HG03342 (cell line): ENCODE measurements around the gene TMEM161A.

Experiments used
- ATAC-seq: cut with Tn5 transposase; IDR thresholded peaks from one replicate; pipeline ENCODE4 v1.9.1; 2021; ENCODE audit warnings: mild to moderate bottlenecking, moderate library complexity; ENCODE audit not compliant: unreplicated experiment

TMEM161A gene

DNA sequence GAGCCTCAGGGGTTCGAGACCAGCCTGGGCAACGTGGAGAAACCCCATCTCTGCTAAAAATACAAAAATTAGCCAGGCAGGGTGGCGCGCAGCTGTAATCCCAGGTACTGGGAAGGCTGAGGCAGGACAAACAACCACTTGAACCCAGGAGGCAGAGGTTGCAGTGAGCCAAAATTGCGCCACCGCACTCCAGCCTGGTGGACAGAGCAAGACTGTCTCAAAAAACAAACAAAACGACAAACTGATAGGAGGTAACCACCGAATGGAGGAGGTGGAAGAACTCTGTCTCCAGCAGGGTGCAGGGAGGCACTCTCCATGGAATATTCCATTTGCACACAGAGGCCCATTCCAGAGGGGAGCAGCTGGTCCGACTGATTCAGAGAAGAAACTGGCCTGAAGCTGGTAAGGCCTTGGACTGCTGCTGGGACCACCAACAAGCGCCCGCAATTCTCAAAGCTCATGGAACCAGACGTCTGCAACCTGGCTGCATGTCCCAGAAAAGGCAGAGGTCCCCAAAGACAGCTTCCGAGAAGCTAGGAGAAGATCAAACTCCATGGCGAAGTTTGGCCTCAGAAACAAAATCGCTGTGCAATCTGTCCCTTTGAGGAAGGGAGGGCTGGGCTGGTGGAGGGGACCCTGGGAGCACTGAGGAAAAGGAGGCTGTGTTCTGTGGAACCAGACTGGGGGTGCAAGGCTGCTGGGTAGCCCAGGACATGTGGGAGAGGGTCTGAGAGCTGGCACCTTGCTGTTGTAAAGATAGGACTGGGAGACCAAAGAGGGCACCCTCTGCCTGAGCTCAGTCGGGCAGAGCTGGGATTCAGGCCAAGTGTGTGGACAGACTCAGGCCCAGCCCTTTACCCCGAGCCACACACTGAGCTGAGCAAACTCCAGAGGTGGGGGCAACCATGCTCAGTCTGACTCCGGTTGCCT is 39.3 kb downstream of the TMEM161A start:
- ATAC-seq, result no peak

GRCh38 chr19:19098084-19098702 is 40.1 kb downstream of the TMEM161A start:
- ATAC-seq, result no peak

DNA sequence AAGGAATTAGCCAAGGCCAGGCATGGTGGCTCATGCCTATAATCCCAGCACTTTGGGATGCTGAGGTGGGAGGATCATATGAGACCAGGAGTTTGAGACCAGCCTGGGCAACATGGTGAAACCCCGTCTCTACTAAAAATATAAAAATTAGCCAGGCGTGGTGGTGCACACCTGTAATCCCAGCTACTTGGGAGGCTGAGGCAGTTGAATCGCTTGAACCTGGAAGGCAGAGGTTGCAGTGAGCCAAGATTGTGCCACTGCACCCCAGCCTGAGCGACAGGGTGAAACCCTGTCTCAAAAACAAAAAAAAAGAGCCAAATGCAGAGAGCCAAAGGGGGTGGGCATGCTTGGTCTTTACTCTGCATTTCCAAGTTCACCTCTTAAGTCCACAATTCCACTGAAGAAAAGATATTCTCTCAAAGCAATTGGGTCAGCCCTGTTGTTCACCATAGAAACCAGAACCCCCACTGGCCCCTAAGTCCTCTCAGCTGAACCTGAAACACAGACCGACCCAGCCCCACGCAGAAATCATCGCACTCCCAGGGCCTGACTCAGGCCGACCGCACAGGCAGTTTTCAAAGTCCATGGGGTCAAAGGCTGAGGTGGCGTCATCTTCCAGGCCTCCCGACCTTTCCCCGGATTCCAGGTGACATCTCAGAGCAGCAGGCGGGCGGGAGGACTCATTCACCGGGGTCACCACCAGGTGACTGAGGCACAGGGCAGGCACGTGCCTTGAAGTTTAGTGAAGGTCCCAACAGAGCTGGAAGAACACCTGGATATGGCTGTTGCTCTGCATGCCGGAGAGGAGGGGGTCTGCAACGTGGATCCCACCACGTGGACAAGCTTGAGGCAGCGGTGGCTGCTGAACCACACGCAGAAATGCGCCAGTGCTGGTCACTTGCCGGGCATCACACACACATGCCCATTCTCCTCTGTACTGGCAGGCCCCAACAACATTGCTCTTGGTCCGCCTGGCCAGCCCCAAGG is 41.3 kb downstream of the TMEM161A start:
- no peak for ATAC-seq

- ATAC-seq, result no peak
Measured at GRCh38 chr19:19095691-19096090, 42.6 kb downstream of the TMEM161A start.

GRCh38 chr19:19094513-19094912 is 43.8 kb downstream of the TMEM161A start:
- no peak for ATAC-seq

- no peak for ATAC-seq
Measured at GRCh38 chr19:19087676-19088075, 50.6 kb downstream of the TMEM161A start.

- no peak for ATAC-seq
Measured at GRCh38 chr19:19083413-19084178, 54.7 kb downstream of the TMEM161A start.

DNA sequence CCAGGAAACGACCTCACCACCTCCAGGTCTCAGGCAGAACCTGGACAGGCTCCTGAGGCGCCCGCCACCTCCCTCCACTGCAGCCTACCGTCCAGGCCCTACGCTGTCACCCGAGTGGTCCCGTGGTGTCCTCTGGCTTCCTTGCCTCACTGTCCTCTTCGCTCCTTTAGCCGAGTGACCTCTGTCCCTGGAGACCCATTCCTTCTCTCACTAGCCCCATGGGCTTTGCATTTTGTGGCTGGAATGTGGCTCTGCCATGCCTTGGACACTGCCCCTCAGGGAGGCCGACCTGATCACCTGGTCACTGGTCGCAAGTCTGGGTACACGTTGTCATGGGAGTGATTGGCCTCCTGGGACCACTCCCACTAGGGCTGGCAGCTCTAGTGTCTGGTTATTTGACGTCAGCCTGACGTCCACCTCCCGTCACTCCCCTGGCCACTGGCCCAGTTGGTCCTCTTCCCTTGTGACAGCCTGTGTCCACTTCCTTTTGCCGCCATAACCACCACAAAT is 56.6 kb downstream of the TMEM161A start:
- no peak for ATAC-seq

DNA sequence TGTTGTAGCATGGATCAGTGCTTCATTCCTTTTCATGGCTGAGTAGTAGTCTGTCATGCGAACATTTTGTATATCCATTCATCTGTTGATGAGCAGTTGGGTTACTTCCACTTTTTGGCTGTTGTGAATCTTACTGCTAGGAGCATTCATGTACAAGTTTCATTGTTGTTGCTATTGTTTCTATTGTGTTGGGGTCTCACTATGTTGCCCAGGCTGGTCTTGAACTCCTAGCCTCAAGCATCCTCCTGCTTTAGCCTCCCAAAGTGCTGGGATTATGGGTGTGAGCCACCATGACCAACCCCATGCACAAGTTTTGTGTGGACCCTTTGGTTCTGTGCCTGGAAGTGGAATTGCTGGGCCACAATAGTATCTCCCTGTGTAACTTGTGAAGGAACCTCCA is 58.7 kb downstream of the TMEM161A start:
- ATAC-seq, result no peak

DNA sequence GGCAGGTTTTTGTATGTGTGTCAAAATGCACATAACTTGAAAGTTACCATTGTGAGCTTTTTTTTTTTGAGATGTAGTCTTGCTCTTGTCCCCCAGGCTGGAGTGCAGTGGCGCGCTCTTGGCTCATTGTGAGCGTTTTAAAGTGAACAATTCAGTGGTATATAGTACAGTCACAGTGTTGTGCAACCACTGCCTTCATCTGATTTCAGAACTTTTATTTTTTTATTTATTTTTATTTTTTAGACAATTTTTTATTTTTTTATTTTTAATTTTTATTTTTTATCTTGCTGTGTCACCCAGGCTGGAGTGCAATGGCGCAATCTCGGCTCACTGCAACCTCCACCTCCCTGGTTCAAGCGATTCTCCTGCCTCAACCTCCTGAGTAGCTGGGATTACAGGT is 59.5 kb downstream of the TMEM161A start:
- no peak for ATAC-seq

DNA sequence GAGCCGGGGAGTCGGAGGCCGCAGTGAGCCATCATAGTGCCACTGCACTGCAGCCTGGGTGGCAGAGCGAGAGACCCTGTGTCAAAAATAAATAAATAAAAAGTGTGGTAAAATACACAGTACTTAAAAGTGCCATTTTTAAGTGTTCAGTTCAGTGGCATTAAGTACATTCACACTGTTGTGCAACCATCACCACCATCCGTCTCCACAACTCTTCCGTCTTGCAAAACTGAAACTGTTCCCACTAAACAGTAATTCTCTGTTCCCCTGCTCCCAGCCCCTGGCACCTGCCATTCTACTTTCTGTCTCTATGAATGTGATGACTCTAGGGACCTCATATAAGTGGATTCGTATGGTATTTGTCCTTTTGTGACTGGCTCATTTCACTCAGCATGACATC is 61.2 kb downstream of the TMEM161A start:
- no peak for ATAC-seq

- ATAC-seq, result no peak
Measured at GRCh38 chr19:19076476-19076875, 61.8 kb downstream of the TMEM161A start.

GRCh38 chr19:19075126-19075525 is 63.2 kb downstream of the TMEM161A start:
- ATAC-seq, result no peak

GRCh38 chr19:19074196-19074882 is 63.9 kb downstream of the TMEM161A start:
- no peak for ATAC-seq

DNA sequence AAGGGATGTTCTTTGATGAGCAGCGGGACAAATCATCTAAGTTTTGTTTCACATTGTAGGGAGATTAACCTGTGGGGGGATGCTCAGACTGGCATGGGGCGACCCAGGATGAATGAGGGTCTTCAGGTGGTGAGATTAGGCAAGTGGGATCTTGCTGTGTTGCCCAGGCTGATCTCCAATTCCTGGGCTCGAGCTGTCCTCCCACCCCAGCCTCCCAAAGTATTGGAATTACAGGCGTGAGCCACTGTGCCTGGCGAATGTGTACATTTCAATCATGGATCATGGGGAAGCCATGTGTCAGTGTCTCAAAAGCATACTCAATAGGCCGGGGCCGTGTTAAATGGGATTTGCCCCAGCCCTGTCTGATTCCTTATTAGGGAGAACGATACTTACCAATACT is 66.4 kb downstream of the TMEM161A start:
- ATAC-seq, result no peak
